TTC549 (cell line): Measurements from ENCODE around the gene RABGAP1L.
"Not testable (repeated sequence)": the region's sequence is repeated elsewhere in the genome, so short reads cannot be mapped to it uniquely, and the experiment has no call there.

ENCODE experiments used
- FAIRE-seq: peaks from 2 replicates; lab custom pipeline; 2012; peaks lifted over from hg19 to GRCh38; lab: Jason Lieb, UNC

Gene RABGAP1L

DNA sequence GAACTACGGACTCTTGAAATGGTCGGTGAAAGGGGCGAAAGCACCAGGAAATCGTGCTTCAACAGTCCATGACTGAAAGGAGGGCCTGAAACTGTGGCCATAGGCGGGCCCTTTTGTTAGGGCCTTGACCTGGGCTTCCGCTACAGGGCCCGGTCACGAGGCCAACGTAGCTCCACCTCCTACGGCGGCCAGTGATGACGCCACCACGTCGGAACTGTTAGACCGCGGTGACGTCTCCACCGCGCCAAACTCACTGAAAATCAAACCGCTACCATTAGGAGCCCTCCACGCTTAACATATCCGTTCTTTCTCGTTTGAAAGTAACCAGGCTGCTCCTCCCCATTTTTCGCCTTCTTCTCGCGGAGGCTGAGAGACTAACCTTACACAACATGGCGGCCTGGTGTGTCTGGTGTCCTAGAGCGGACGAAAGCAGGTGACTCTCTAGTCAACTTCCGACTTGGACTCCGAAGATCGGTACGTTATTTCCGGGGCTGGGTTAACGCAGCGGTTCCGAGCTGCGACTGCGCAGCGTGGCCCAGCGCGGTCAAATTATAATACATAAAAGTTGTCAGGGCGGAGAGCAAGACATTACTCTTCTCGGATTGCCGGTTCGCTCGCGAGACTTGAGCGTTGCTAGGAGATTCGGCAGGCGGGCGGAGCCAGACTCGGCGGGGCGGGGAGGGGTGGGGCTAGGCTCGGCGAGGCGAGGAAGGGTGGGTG, 840.1 kb downstream of the RABGAP1L start:
- FAIRE-seq: peak; percentile 94

DNA sequence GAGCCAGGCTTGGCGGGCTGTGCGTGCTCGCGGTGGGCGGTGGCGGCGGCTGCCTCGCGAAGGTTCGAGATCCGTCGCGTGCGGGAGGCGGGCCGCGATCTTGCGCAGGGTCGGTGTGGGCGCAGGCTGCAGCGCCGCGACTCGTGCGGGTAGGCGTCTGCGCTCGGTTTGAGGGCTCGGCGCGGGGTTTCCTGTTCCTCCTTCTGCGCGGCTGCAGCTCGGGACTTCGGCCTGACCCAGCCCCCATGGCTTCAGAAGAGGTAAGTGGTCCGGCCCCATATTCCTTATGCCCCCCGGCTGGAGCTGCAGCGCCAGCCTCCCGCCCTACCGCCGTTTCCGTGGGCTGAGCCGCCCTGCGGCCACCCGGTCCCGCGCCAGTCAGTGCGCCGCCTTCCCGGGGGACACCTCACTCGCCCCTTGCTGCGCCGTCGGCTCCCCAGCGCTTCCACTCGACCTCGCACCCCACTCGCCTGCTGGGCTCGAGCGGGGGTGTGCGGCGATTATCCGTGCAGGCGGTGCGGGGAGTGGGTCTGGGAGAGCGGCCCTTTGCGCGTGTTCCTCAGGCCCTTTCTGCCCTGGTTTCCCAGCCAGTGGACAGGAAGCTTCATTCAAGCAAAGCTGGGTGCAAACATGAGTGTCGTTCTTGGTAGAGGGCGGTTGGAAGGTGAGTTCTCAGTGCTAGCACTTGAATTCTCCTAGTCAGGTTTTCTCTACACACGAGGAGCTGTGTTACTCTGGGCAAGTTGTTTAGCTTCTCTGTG, 840.8 kb downstream of the RABGAP1L start, which contains the start of gene CACYBP:
CACYBP (plus strand) TSS at position 12 of the 761 bp plus-strand sequence; CDS start at position 246, 234 bp downstream.
- FAIRE-seq: no peak

GRCh38 chr1:175000697-175001187, 841.4 kb downstream of the RABGAP1L start:
- no peak for FAIRE-seq

DNA sequence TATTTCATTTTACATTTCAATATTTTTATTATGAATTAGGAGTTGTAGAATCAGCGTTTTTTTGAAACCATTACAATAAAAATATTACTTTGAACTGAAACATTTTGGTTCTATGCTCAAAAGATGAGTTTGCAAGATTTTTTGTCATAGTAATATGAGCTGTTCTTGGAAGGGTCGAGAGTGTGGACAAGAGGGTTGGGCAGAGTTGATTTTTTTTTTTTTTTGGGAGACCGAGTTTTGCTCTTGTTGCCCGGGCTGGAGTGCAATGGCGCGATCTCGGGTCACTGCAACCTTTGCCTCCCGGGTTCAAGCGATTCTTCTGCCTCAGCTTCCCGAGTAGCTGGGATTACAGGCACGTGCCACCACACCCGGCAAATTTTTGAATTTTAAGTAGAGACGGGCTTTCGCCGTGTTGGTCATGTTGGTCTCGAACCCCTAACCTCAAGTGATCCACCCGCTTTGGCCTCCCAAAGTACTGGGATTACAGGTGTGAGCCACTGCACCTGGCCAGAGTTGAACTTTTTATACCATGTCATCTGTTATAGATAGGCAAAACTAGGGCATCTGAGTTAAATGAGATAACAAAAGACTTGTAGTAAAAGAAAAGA, 843.7 kb downstream of the RABGAP1L start:
- no peak for FAIRE-seq

DNA sequence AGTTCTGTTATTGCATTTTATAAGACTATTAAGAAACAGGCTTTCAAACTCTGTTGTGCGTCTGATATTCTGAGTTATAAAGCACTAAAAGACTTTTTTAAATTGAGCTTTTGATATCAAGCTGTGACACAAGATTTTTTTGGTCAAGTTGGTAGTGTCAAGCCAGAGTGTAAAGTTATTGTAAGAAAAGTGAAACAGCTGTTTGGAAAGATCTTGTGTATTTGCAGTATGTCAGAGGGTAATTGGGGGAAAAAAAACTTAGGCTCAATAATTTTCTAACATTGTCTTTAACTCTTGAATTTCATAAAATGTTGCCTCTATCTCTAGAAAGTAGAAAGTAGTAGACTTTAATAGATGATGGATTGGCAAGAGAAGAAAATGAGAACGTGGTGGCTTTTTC, 844.2 kb downstream of the RABGAP1L start:
- no peak for FAIRE-seq

DNA sequence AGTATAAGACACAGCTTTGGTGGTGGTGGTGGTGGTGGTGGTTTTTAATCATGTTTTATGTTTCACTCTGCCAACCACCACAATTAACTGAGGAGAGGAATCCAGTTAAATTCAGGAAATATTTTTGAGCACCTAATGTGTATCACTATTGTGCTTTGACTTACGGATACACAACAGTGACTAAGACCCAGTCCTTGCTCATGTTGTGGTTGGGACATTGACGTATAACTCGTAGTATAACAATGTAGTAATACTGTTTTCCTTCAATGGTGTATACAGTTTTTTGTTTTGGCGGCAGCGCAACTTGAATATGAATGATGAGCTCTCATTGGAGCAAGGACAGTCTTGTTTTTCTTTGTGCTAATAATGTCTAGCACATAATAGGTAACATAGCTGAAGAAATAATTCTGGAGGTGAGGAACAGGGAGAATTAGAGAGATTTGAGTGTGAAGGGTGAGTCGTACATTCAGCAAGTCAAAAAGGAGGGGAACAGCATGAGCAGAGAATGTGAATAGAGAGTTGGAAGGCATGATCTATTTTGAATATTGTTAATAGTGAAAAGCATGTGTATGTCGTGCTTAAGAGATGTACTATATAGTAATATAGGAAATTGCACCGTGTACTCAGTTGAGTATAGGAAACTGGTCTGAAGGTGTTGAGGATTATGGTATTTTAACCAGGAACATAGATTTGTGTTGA, 845.9 kb downstream of the RABGAP1L start:
- no peak for FAIRE-seq

DNA sequence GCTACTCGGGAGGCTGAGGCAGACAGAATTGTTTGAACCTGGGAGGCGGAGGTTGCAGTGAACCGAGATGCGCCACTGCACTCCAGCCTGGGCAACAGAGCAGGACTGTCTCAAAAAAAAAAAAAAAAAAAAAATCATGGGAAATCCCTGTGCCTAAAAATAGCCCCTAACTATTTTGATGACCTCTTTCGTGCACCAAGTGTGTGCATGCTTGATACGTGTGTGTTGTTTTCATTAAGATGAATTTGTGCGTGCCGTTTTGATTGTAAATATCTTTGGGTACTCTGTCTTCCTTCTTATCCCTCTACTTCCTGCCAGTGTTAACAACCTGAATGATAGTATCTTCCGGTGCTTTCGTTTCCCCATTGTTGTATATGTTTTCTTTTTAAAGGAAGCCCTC, 850.2 kb downstream of the RABGAP1L start:
- FAIRE-seq: peak; percentile 20

- no peak for FAIRE-seq
Observed at GRCh38 chr1:175013445-175013844, 854.1 kb downstream of the RABGAP1L start.

GRCh38 chr1:175015243-175015642, 855.9 kb downstream of the RABGAP1L start:
- no peak for FAIRE-seq

DNA sequence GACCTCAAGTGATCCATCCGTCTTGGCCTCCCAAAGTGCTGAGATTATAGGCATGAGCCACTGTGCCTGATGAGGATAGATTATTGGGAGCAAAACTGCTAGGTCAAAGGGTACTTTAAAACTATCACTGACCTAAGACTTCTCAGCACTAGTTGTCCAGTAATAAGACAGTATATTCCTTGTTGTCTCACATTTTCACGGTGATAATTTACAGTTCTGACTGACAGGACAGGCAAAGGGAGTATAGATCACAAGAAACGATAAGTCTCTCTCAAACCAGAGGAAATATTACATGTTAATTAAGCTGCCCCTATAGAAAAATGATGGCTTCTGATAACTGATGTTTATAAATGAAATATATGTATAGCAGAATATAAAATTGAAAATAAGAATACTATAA, 860.2 kb downstream of the RABGAP1L start:
- no peak for FAIRE-seq

DNA sequence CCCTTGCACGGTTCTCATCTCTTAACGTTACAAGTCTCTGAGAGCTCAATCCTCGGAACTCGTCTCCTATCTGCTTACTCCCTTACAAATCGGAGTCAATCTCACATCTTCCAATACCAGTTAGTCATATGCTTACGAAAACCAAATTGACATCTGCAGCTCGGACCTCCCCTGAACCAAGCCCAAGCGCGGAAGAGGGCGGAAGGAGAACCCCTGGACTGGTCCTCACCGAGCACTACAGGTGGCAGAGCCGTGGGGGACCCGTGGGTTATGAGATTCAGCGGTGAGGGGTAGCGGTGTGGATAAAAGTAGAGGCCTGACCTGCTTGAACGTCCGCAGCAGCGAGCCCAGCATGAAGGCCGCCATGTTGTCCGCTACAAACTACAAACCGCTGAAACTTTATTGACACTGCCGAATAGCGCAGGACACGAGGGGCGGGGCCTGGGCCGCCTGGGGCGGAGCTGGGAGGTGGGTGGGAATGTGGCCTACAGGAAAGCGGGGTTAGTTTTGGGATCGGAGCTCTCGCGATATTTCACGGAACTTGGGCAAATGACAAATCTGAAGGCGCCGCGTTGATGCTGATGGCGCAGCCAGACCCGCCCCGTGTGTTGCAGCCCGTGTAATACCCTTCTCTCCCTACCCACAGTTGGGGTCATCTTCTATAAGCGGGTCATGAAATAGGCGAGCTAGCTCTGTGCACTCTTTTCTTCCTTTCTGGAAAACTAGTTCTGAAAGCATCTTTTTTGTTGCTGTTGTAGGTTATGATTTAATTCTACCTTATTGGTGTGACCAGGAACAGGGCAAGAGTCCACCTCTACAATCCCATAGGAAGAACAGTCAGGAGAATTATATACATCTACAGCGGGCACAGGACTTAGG, 864.0 kb downstream of the RABGAP1L start, which contains the start of gene MRPS14:
MRPS14 (minus strand) TSS at position 383 of the 879 bp plus-strand sequence; CDS start at position 366, 17 bp downstream.
- peak; percentile 99 for FAIRE-seq

DNA sequence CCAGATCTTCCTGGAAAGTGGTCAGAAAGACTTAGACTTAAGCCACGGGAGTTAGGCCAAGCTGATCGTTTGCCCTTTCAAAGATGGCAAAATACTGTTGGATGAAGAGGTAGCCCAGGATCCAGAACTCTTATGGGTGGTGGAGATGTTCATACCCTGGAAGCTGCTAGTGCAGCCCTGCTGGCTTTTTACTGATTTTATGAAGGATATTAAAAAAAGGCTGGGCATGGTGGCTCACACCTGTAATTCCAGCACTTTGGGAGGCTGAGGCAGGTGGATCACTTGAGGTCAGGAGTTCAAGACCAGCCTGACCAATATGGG, 864.6 kb downstream of the RABGAP1L start:
- not testable (repeated sequence) for FAIRE-seq

- no peak for FAIRE-seq
Observed at GRCh38 chr1:175024773-175025172, 865.5 kb downstream of the RABGAP1L start.

- no peak for FAIRE-seq
Observed at GRCh38 chr1:175033953-175034352, 874.6 kb downstream of the RABGAP1L start.

DNA sequence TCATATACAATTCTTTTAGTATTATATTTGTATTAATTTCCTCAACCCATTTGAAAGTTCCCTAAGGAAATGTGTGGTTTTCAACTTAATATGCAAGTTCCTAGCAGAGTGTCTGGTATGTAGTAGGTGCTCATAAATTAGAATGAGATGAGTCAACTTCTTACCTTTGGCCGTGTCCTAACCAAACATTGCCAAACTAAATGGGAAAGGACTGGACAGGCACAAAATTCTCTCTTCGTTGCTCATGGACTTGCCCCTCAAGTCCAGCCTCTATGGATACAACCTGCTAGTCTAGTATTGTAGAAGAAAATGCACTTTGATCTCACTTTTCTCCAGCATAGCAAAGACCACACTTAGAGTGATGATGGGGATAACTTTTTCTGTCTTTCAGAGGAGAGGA, 875.5 kb downstream of the RABGAP1L start:
- no peak for FAIRE-seq

GRCh38 chr1:175035865-175036264, 876.5 kb downstream of the RABGAP1L start:
- FAIRE-seq: no peak

GRCh38 chr1:175036476-175036875, 877.2 kb downstream of the RABGAP1L start:
- FAIRE-seq: no peak

DNA sequence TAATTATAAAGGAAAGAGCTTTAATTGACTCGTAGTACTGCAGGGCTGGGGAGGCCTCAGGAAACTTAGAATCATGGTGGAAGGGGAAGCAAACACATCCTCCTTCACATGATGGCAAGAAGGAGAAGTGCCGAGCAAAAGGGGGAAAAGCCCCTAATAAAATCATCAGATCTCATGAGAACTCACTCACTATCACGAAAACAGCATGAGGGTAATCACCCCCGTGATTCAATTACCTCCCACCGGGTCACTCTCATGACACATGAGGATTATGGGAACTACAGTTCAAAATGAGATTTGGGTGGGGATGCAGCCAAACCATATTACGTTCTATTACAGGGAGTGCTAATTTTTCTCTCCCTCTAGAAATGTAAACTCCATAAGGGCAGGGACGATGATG, 878.1 kb downstream of the RABGAP1L start:
- no peak for FAIRE-seq

- no peak for FAIRE-seq
Observed at GRCh38 chr1:175040324-175040879, 881.1 kb downstream of the RABGAP1L start.

- no peak for FAIRE-seq
Observed at GRCh38 chr1:175042650-175043049, 883.3 kb downstream of the RABGAP1L start.

- FAIRE-seq: no peak
Observed at GRCh38 chr1:175043824-175044223, 884.5 kb downstream of the RABGAP1L start.
